Measurements from ENCODE around the gene KRTAP1-4. TPM values are rescaled to one million over a fixed set of nuclear protein-coding genes. Genes with fewer than 3 reads are reported as not detected.
A peak's percentile ranks its signal among the peaks of the same experiment; 100 is the strongest.

The KRTAP1-4 gene
- not detected in 2 replicates for total RNA-seq

- FAIRE-seq (no peak), DNase-seq (ENCODE audit: low read depth) (no peak)
- H3K36me3 ChIP-seq (ENCODE audit: control insufficient read depth, insufficient read depth, low read length) = no peaks in the 10 kb centered on the region
- no peaks in the 10 kb centered on the region for H3K27me3 ChIP-seq (ENCODE audit: control insufficient read depth, insufficient read depth, low read length)
- TF ChIP-seq, protein P1, sequence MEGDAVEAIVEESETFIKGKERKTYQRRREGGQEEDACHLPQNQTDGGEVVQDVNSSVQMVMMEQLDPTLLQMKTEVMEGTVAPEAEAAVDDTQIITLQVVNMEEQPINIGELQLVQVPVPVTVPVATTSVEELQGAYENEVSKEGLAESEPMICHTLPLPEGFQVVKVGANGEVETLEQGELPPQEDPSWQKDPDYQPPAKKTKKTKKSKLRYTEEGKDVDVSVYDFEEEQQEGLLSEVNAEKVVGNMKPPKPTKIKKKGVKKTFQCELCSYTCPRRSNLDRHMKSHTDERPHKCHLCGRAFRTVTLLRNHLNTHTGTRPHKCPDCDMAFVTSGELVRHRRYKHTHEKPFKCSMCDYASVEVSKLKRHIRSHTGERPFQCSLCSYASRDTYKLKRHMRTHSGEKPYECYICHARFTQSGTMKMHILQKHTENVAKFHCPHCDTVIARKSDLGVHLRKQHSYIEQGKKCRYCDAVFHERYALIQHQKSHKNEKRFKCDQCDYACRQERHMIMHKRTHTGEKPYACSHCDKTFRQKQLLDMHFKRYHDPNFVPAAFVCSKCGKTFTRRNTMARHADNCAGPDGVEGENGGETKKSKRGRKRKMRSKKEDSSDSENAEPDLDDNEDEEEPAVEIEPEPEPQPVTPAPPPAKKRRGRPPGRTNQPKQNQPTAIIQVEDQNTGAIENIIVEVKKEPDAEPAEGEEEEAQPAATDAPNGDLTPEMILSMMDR (IDR thresholded peaks at IDR 0.05; ENCODE audit: insufficient read depth, low read length, severe bottlenecking) = no peak
- no peak within 1 kb of the TSS for H3K4me3 ChIP-seq (ENCODE audit: low read depth, low read length)
Observed at GRCh38 chr17:41029633-41030245, at the start of gene KRTAP1-4. KRTAP1-4 (minus strand) TSS chr17:41030195; CDS start chr17:41030078, 117 bp downstream.

- Histone ChIP-seq H3K27me3 (ENCODE audit: control insufficient read depth, insufficient read depth, low read length) (no peaks in the 10 kb centered on the region), H3K4me3 (ENCODE audit: low read depth, low read length) (no peak overlapping the region), H3K36me3 (ENCODE audit: control insufficient read depth, insufficient read depth, low read length) (no peaks in the 10 kb centered on the region)
- TF ChIP-seq, protein P1 (IDR thresholded peaks at IDR 0.05; ENCODE audit: insufficient read depth, low read length, severe bottlenecking) = no peak
- no peak for DNase-seq (ENCODE audit: low read depth)
- FAIRE-seq = no peak
Observed at GRCh38 chr17:41076788-41077187, 46.8 kb upstream of the KRTAP1-4 start.

DNA sequence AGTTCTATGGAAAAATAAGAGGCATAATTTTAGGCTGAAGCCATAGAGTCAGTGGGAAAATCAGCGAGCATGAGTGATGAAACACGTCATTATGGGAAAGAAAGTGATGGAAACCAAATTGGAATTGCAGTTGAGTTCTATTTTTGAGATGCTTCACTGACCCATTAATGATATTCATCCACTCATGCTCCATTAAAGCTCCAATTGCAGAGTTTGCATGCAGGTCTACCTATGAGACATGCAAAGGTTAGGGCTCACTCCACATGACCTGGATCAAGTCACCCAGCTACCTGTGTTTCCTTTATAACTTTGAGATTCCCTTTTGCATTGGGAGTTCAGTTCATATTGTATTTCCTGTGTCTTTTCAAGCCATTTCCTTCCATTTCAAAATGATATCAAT lies 43.7 kb upstream of the KRTAP1-4 start:
- Histone ChIP-seq H3K27me3 (ENCODE audit: control insufficient read depth, insufficient read depth, low read length) (no peaks in the 10 kb centered on the region), H3K36me3 (ENCODE audit: control insufficient read depth, insufficient read depth, low read length) (no peaks in the 10 kb centered on the region), H3K4me3 (ENCODE audit: low read depth, low read length) (no peak overlapping the region)
- TF ChIP-seq, protein P1 (IDR thresholded peaks at IDR 0.05; ENCODE audit: insufficient read depth, low read length, severe bottlenecking) = no peak
- FAIRE-seq = peak; percentile 36
- DNase-seq (ENCODE audit: low read depth) = no peak

DNA sequence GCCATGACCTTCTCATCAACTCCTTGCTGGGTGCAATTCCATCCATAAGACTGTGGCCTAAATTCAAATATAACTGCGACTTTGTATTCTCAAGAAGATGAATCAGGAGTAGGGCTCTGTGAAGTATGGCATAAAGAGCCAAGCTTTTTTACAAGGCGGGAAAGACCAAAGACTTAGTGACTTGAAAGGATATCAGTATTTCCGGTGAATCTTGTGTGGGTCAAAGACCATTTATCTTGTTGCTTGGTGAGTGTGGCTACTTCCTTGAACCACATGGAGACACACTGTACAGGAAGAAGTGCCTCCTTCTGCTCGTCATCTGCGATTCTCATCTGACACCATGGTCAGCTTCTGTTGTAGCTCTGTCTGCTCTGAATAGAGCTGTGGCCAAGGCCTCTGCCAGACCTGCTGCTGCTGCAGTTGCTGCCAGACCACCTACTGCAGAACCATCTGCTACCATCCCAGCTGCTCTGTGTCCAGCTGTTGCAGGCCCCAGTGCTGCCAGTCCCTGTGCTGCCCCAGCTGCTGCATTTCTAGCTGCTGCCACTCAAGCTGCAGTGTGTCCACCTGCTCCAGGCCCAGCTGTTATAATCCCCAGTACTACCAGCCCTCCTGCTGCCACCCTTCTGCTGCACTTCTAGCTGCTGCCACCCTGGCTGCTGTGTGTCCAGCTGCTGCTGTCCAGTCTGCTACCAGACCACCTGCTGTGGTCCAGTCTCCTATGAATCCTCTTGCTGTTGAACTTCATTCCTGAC lies 41.8 kb upstream of the KRTAP1-4 start:
- Histone ChIP-seq H3K4me3 (ENCODE audit: low read depth, low read length) (no peak overlapping the region), H3K27me3 (ENCODE audit: control insufficient read depth, insufficient read depth, low read length) (no peaks in the 10 kb centered on the region), H3K36me3 (ENCODE audit: control insufficient read depth, insufficient read depth, low read length) (no peaks in the 10 kb centered on the region)
- FAIRE-seq = peak; percentile 50
- no peak for DNase-seq (ENCODE audit: low read depth)
- TF ChIP-seq, protein P1 (IDR thresholded peaks at IDR 0.05; ENCODE audit: insufficient read depth, low read length, severe bottlenecking) = no peak

GRCh38 chr17:41069031-41069430 lies 39.0 kb upstream of the KRTAP1-4 start:
- FAIRE-seq = no peak
- DNase-seq (ENCODE audit: low read depth) = no peak
- no peaks in the 10 kb centered on the region for H3K36me3 ChIP-seq (ENCODE audit: control insufficient read depth, insufficient read depth, low read length)
- TF ChIP-seq, protein P1 (IDR thresholded peaks at IDR 0.05; ENCODE audit: insufficient read depth, low read length, severe bottlenecking) = no peak
- H3K4me3 ChIP-seq (ENCODE audit: low read depth, low read length) = no peak overlapping the region
- no peaks in the 10 kb centered on the region for H3K27me3 ChIP-seq (ENCODE audit: control insufficient read depth, insufficient read depth, low read length)
